IMR-90 (cell line): ENCODE data around the gene HS3ST5. TPM values are rescaled to one million over a fixed set of nuclear protein-coding genes. Genes with fewer than 3 reads are reported as not detected.

ENCODE experiments used
- ATAC-seq: fragments of 200-7000 bp; cut with Tn5 transposase; 2 replicates; pipeline ENCODE4 v1.9.1; 2020; ENCODE audit warnings: low read depth, mild to moderate bottlenecking, moderate library complexity
- BruUV-seq: library from RNA; stranded (reverse); fragments of 400-500 nt; replicated peaks from 2 replicates; lab custom pipeline; 2021; lab: Mats Ljungman, UMichigan
- CTCF ChIA-PET: fragments of 300-600 bp; formaldehyde crosslinking; extraction: SDS; loops from one replicate; lab custom pipeline; 2021; ENCODE audit warnings: antibody characterized with exemption; lab: Yijun Ruan, JAX
- POLR2A ChIA-PET: fragments of 300-600 bp; sonication (Branson Sonifier 250); formaldehyde crosslinking; loops from one replicate; lab custom pipeline; 2022; ENCODE audit warnings: antibody characterized with exemption; ENCODE audit not compliant: unreplicated experiment; lab: Charles Lee
- DNase-seq: peaks from one replicate; pipeline ENCODE4 v3.0.0; 2013
- H2AFZ ChIP-seq: replicated peaks from 2 replicates; pipeline ENCODE3; 2013; ENCODE audit warnings: low read length, mild to moderate bottlenecking; ENCODE audit not compliant: poor library complexity
- H2AK5ac ChIP-seq: 2 replicates; pipeline ENCODE4 v1.6.1; 2013; ENCODE audit warnings: low read depth, low read length, inconsistent platforms
- H2AK9ac ChIP-seq: replicated peaks from 2 replicates; pipeline ENCODE3; 2013; ENCODE audit warnings: mild to moderate bottlenecking, low read depth, low read length, moderate library complexity; ENCODE audit not compliant: poor library complexity
- H2BK120ac ChIP-seq: 2 replicates; pipeline ENCODE4 v1.6.1; 2013; ENCODE audit warnings: low read depth, low read length, inconsistent platforms
- H2BK15ac ChIP-seq: 3 replicates; pipeline ENCODE4 v1.6.1; 2013; ENCODE audit warnings: low read depth, low read length, inconsistent platforms
- H2BK20ac ChIP-seq: 2 replicates; pipeline ENCODE4 v1.6.1; 2013; ENCODE audit warnings: low read depth, mild to moderate bottlenecking, inconsistent platforms, low read length, moderate library complexity
- H2BK5ac ChIP-seq: 2 replicates; pipeline ENCODE4 v1.6.1; 2013; ENCODE audit warnings: mild to moderate bottlenecking, low read depth, low read length, inconsistent platforms; ENCODE audit not compliant: poor library complexity, severe bottlenecking
- H3K14ac ChIP-seq: replicated peaks from 2 replicates; pipeline ENCODE4 v1.6.1; 2013; ENCODE audit warnings: low read depth, low read length, inconsistent platforms
- H3K18ac ChIP-seq: 2 replicates; pipeline ENCODE4 v1.6.1; 2013; ENCODE audit warnings: low read depth, low read length, control low read depth
- H3K23ac ChIP-seq: 2 replicates; pipeline ENCODE4 v1.6.1; 2013; ENCODE audit warnings: low read depth, low read length, inconsistent platforms
- H3K27ac ChIP-seq: 2 replicates; pipeline ENCODE4 v1.5.1; 2013; ENCODE audit warnings: mild to moderate bottlenecking, control low read depth, low read length; ENCODE audit not compliant: insufficient read depth
- H3K27me3 ChIP-seq: 2 replicates; pipeline ENCODE4 v1.6.1; 2013; ENCODE audit warnings: low read length; ENCODE audit not compliant: control insufficient read depth, insufficient read depth
- H3K36me3 ChIP-seq: 2 replicates; pipeline ENCODE4 v1.6.1; 2013; ENCODE audit warnings: low read length, mixed read lengths; ENCODE audit not compliant: control insufficient read depth, insufficient read depth
- H3K4ac ChIP-seq: 2 replicates; pipeline ENCODE4 v1.6.1; 2013; ENCODE audit warnings: low read depth, low read length, inconsistent platforms
- H3K4me1 ChIP-seq: 2 replicates; pipeline ENCODE4 v1.6.1; 2013; ENCODE audit warnings: low read length, mixed read lengths; ENCODE audit not compliant: control insufficient read depth, insufficient read depth
- H3K4me2 ChIP-seq: 2 replicates; pipeline ENCODE4 v1.6.1; 2013; ENCODE audit warnings: low read depth, mild to moderate bottlenecking, control low read depth, low read length, moderate library complexity
- H3K4me3 ChIP-seq: 2 replicates; pipeline ENCODE4 v1.5.1; 2013; ENCODE audit warnings: low read depth, mild to moderate bottlenecking, control low read depth, low read length, moderate library complexity; ENCODE audit not compliant: insufficient read depth
- H3K56ac ChIP-seq: 2 replicates; pipeline ENCODE4 v1.6.1; 2013; ENCODE audit warnings: low read length, inconsistent platforms; ENCODE audit not compliant: insufficient read depth; ENCODE audit errors: extremely low read depth
- H3K79me1 ChIP-seq, 2 experiments: 2 replicates each; pipeline ENCODE4 v1.6.1; 2013; ENCODE audit warnings: low read length in 2 of 2, inconsistent platforms in 1 of 2, low read depth in 1 of 2
- H3K9ac ChIP-seq: 2 replicates; pipeline ENCODE4 v1.6.1; 2013; ENCODE audit warnings: low read depth, low read length, control low read depth
- H3K9me1 ChIP-seq: 2 replicates; pipeline ENCODE4 v1.6.1; 2013; ENCODE audit warnings: low read length, inconsistent platforms; ENCODE audit not compliant: insufficient read depth
- H3K9me3 ChIP-seq: 2 replicates; pipeline ENCODE4 v1.6.1; 2013; ENCODE audit warnings: low read length; ENCODE audit not compliant: control insufficient read depth, insufficient read depth
- H4K20me1 ChIP-seq: 2 replicates; pipeline ENCODE4 v1.6.1; 2013; ENCODE audit warnings: low read length, inconsistent platforms; ENCODE audit not compliant: insufficient read depth
- H4K5ac ChIP-seq: 2 replicates; pipeline ENCODE4 v1.6.1; 2013; ENCODE audit warnings: mild to moderate bottlenecking, low read depth, low read length, control low read depth
- H4K8ac ChIP-seq, 2 experiments: 2 replicates each; pipeline ENCODE4 v1.6.1; 2013; ENCODE audit warnings: low read depth in 2 of 2, low read length in 2 of 2, control low read depth in 1 of 2, inconsistent platforms in 1 of 2
- H4K91ac ChIP-seq: 2 replicates; pipeline ENCODE4 v1.6.1; 2013; ENCODE audit warnings: low read depth, low read length, inconsistent platforms; ENCODE audit not compliant: insufficient read depth
- BHLHE40 ChIP-seq: fragments of 150-350 bp; IDR thresholded peaks from 2 replicates; pipeline ENCODE4 v1.6.1; 2016; ENCODE audit warnings: mild to moderate bottlenecking, low read depth, low read length
- CEBPB ChIP-seq: IDR thresholded peaks from 2 replicates; pipeline ENCODE4 v1.6.1; 2012; ENCODE audit warnings: low read depth, low read length, improper control_type of control experiment
- CHD1 ChIP-seq: IDR thresholded peaks from 2 replicates; pipeline ENCODE4 v1.6.1; 2012; ENCODE audit warnings: low read depth, low read length, improper control_type of control experiment
- CTCF ChIP-seq: conservative IDR thresholded peaks from 2 replicates; pipeline ENCODE4 v1.5.1; 2012; ENCODE audit warnings: mild to moderate bottlenecking, low read depth, low read length, improper control_type of control experiment
- ELK1 ChIP-seq: fragments of 150-350 bp; IDR thresholded peaks from 2 replicates; pipeline ENCODE4 v1.6.1; 2016; ENCODE audit warnings: low read depth, mild to moderate bottlenecking, low read length, moderate library complexity, borderline replicate concordance
- FOS ChIP-seq: fragments of 150-350 bp; IDR thresholded peaks from 2 replicates; pipeline ENCODE4 v1.6.1; 2016; ENCODE audit warnings: low read depth, low read length
- MAFK ChIP-seq: IDR thresholded peaks from 2 replicates; pipeline ENCODE4 v1.6.1; 2012; ENCODE audit warnings: low read depth, low read length, improper control_type of control experiment
- MAZ ChIP-seq: IDR thresholded peaks from 2 replicates; pipeline ENCODE4 v1.6.1; 2012; ENCODE audit warnings: low read depth, mild to moderate bottlenecking, low read length, improper control_type of control experiment, moderate library complexity, borderline replicate concordance
- MXI1 ChIP-seq: IDR thresholded peaks from 2 replicates; pipeline ENCODE4 v1.6.1; 2012; ENCODE audit warnings: low read depth, mild to moderate bottlenecking, low read length, moderate library complexity, borderline replicate concordance
- NFE2L2 ChIP-seq: fragments of 150-350 bp; IDR thresholded peaks from 2 replicates; pipeline ENCODE4 v1.6.1; 2016; ENCODE audit warnings: low read depth, mild to moderate bottlenecking, low read length
- POLR2A ChIP-seq: IDR thresholded peaks from 2 replicates; pipeline ENCODE4 v1.6.1; 2012; ENCODE audit warnings: mild to moderate bottlenecking, low read depth, low read length
- RAD21 ChIP-seq: IDR thresholded peaks from 2 replicates; pipeline ENCODE4 v1.6.1; 2012; ENCODE audit warnings: low read length, improper control_type of control experiment
- RCOR1 ChIP-seq: IDR thresholded peaks from 2 replicates; pipeline ENCODE4 v1.6.1; 2012; ENCODE audit warnings: mild to moderate bottlenecking, low read length, improper control_type of control experiment; ENCODE audit not compliant: insufficient replicate concordance
- RFX5 ChIP-seq: IDR thresholded peaks from 2 replicates; pipeline ENCODE4 v1.8.0; 2012; ENCODE audit warnings: low read depth, mild to moderate bottlenecking, low read length, moderate library complexity
- SMC3 ChIP-seq: fragments of 150-350 bp; IDR thresholded peaks from 2 replicates; pipeline ENCODE4 v1.6.1; 2016; ENCODE audit warnings: low read depth, mild to moderate bottlenecking, antibody characterized with exemption, low read length, moderate library complexity
- USF2 ChIP-seq: fragments of 150-350 bp; IDR thresholded peaks from 2 replicates; pipeline ENCODE4 v1.6.1; 2017; ENCODE audit warnings: mild to moderate bottlenecking, antibody characterized with exemption, low read length, low read depth
- WGBS, 2 experiments: methylation state at CpG; one replicate each; pipeline versions ENCODE4 v1.1.5 to v1.1.7; 2013; ENCODE audit warnings: missing lambda C conversion rate in 2 of 2; ENCODE audit not compliant: insufficient read length in 1 of 2; ENCODE audit errors: extremely low coverage in 2 of 2; 5-methylcytosine and 5-hydroxymethylcytosine counted together
- dilution Hi-C: fragments of 300-500 bp; cut with HindIII; formaldehyde crosslinking; loops from one replicate; pipeline ENCODE4 v1.14.3; 2018; ENCODE audit warnings: low sequenced_read_pairs; ENCODE audit not compliant: unreplicated experiment
- in situ Hi-C: fragments of 300-500 bp; cut with MboI; formaldehyde crosslinking; loops from 3 replicates; pipeline ENCODE4 v1.14.3; 2019; ENCODE audit warnings: low sequenced_read_pairs, inconsistent platforms, mixed read lengths
- intact Hi-C: fragments of 100-400 bp; cut with micrococcal nuclease; formaldehyde crosslinking; loops from 2 replicates; pipeline ENCODE4 v1.10.0; 2022
- polyA plus RNA-seq, 3 experiments: library from polyadenylated mRNA; depleted of rRNA; stranded (reverse); fragments of >200 nt; gene quantifications; 2 replicates each; pipeline ENCODE4 v1.2.3, GENCODE V29; 2012; ENCODE audit warnings: low replicate concordance in 1 of 3
- total RNA-seq: library from RNA; depleted of rRNA; stranded (reverse); fragments of >200 nt; gene quantifications from 2 replicates; pipeline ENCODE4 v1.2.3, GENCODE V29; 2012

Gene HS3ST5
- total and polyA plus RNA-seq, 2 of the 4 experiments (the other 2 are of a cell fraction), result not detected

GRCh38 chr6:114153448-114153847, 189.4 kb downstream of the HS3ST5 start:
- H3K23ac ChIP-seq, result no peak overlapping the region
- no peak overlapping the region for H2BK15ac ChIP-seq
- no TSS peak for BruUV-seq
- H3K27me3 ChIP-seq, result no peaks in the 10 kb centered on the region; the same call in none of the 2 replicates
- no CpG with 5 or more reads among the region's 3 CpGs for WGBS, 2 experiments
- H4K20me1 ChIP-seq, result no peaks in the 10 kb centered on the region
- H3K79me1 ChIP-seq, result no peaks in the 10 kb centered on the region
- H3K9me1 ChIP-seq, result no peaks in the 10 kb centered on the region; the same call in 1 of the 2 replicates
- in situ Hi-C loops, result no loop called here
- ChIA-PET CTCF (no interaction called here), POLR2A (no interaction called here)
- H3K36me3 ChIP-seq, result no peaks in the 10 kb centered on the region
- H2BK20ac ChIP-seq, result no peak overlapping the region
- H3K27ac ChIP-seq, result no peak overlapping the region
- intact Hi-C loops, result no loop called here
- no peak overlapping the region for H3K9ac ChIP-seq
- H4K5ac ChIP-seq, result no peak overlapping the region
- H2BK120ac ChIP-seq, result no peak overlapping the region
- no peak overlapping the region for H4K8ac ChIP-seq
- no peak overlapping the region for H4K91ac ChIP-seq
- dilution Hi-C loops, result no loop called here
- no peak overlapping the region for H3K56ac ChIP-seq
- TF ChIP-seq RCOR1, result no peak
- TF ChIP-seq RAD21, result no peak
- TF ChIP-seq CTCF, result no peak
- TF ChIP-seq NFE2L2, result no peak
- no peak for TF ChIP-seq MAFK
- TF ChIP-seq BHLHE40, result no peak
- TF ChIP-seq USF2, result no peak
- no peak for TF ChIP-seq FOS
- TF ChIP-seq RFX5, result no peak
- TF ChIP-seq MAZ, result no peak
- TF ChIP-seq ELK1, result no peak
- TF ChIP-seq MXI1, result no peak
- TF ChIP-seq CHD1, result no peak
- no peak for TF ChIP-seq SMC3
- no peak for TF ChIP-seq CEBPB
- no peak for TF ChIP-seq POLR2A
- no peak overlapping the region for H2AK9ac ChIP-seq
- no peak for ATAC-seq
- DNase-seq, result no peak
- H2AK5ac ChIP-seq, result no peak overlapping the region
- no peak overlapping the region for H2BK5ac ChIP-seq
- H3K4ac ChIP-seq, result no peak overlapping the region
- H3K4me3 ChIP-seq, result no peak overlapping the region
- no peak overlapping the region for H3K14ac ChIP-seq
- no peaks in the 10 kb centered on the region for H3K4me1 ChIP-seq
- H3K9me3 ChIP-seq, result no peaks in the 10 kb centered on the region
- no peak overlapping the region for H3K4me2 ChIP-seq
- H3K18ac ChIP-seq, result no peak overlapping the region
- no peak overlapping the region for H2AFZ ChIP-seq
